ENCODE measurements around the gene GRHPR.

GRHPR gene

GRCh38 chr9:37473982-37474381 lies 51.5 kb downstream of the GRHPR start (continued):
- TF ChIP-seq ZNF518A (tag by site-specific recombination; conservative IDR thresholded peaks at IDR 0.05; ENCODE audit: low read depth) = peak; percentile 55; the same call in 1 of the 2 replicates
- TF ChIP-seq ZNF654 (tag by site-specific recombination; IDR thresholded peaks at IDR 0.05; ENCODE audit: low read depth) = peak; percentile 12; the same call in 1 of the 2 replicates

- TF ChIP-seq OVOL3 (tag by site-specific recombination; IDR thresholded peaks at IDR 0.05) (no peak), ZNF670 (tag by site-specific recombination; IDR thresholded peaks at IDR 0.05; ENCODE audit: low read depth) (no peak), SETDB1 (IDR thresholded peaks at IDR 0.05; ENCODE audit: insufficient read length, low read length) (peak; percentile 92), ZNF514 (tag by site-specific recombination; IDR thresholded peaks at IDR 0.05) (no peak)
- CTCF ChIA-PET = interaction anchor here (0.6 to 1.6 kb wide), 2 partner anchors 60 to 889 kb away, joined by 4 to 6 read pairs; no protein-coding TSS in a partner anchor
Measured at GRCh38 chr9:37474438-37474837, 51.9 kb downstream of the GRHPR start.

GRCh38 chr9:37476930-37477329 lies 54.4 kb downstream of the GRHPR start:
- ChIA-PET POLR2A (no interaction called here), CTCF (interaction anchor here (0.6 kb wide), 1 partner anchor 363 kb away, joined by 3 read pairs; no protein-coding TSS in a partner anchor)
- Histone ChIP-seq H3K4me1 (ENCODE audit: control insufficient read depth, insufficient read depth, low read length) (no peaks in the 10 kb centered on the region), H3K27ac (ENCODE audit: extremely low read depth, low read depth, low read length) (no peak overlapping the region), H3K9me3 (ENCODE audit: control insufficient read depth, insufficient read depth, low read depth, low read length) (no peaks in the 10 kb centered on the region), H3K36me3 (ENCODE audit: control insufficient read depth in 2 of 2, insufficient read depth in 1 of 2, low read length in 2 of 2) (no peaks in the 10 kb centered on the region), H3K4me3 (ENCODE audit: low read depth, low read length) (no peak overlapping the region)
- TF ChIP-seq RBAK (tag by site-specific recombination; IDR thresholded peaks at IDR 0.05) (no peak), ZNF214 (tag by site-specific recombination; IDR thresholded peaks at IDR 0.05; ENCODE audit: borderline replicate concordance) (no peak), ZSCAN18 (tag by site-specific recombination; IDR thresholded peaks at IDR 0.05) (no peak), ZNF335 (tag by site-specific recombination; conservative IDR thresholded peaks at IDR 0.05) (no peak), HIC1 (tag by site-specific recombination; IDR thresholded peaks at IDR 0.05) (no peak), ZFHX2 (tag by site-specific recombination; conservative IDR thresholded peaks at IDR 0.05) (no peak), ZNF423 (tag by site-specific recombination; IDR thresholded peaks at IDR 0.05) (no peak), ZNF624 (tag by site-specific recombination; IDR thresholded peaks at IDR 0.05) (no peak), PATZ1 (tag by site-specific recombination; IDR thresholded peaks at IDR 0.05) (no peak), ELK4 (IDR thresholded peaks at IDR 0.05; ENCODE audit: borderline replicate concordance, low read depth, low read length) (no peak), EGR2 (tag by site-specific recombination; IDR thresholded peaks at IDR 0.05; ENCODE audit: low read depth) (no peak), ZNF140 (tag by site-specific recombination; IDR thresholded peaks at IDR 0.05) (no peak)

More at GRCh38 chr9:37474438-37474837, 51.9 kb downstream of the GRHPR start:
- Histone ChIP-seq H3K36me3 (ENCODE audit: control insufficient read depth in 2 of 2, insufficient read depth in 1 of 2, low read length in 2 of 2) (no peaks in the 10 kb centered on the region), H3K9me3 (ENCODE audit: control insufficient read depth, insufficient read depth, low read depth, low read length) (no peaks in the 10 kb centered on the region), H3K4me3 (ENCODE audit: low read depth, low read length) (no peak overlapping the region), H3K4me1 (ENCODE audit: control insufficient read depth, insufficient read depth, low read length) (no peaks in the 10 kb centered on the region), H3K27ac (ENCODE audit: extremely low read depth, low read depth, low read length) (no peak overlapping the region)
- POLR2A ChIA-PET = no interaction called here
